NCI-H510A treated with DMSO at 0.1 percent for 48 hours (cell line): Measurements from ENCODE around the gene CNOT4.
"Not testable (repeated sequence)": the region's sequence is repeated elsewhere in the genome, so short reads cannot be mapped to it uniquely, and the experiment has no call there.

Experiments used
- DNase-seq: peaks from one replicate; lab custom pipeline; 2025; lab: John Stamatoyannopoulos, UW

Gene CNOT4

DNA sequence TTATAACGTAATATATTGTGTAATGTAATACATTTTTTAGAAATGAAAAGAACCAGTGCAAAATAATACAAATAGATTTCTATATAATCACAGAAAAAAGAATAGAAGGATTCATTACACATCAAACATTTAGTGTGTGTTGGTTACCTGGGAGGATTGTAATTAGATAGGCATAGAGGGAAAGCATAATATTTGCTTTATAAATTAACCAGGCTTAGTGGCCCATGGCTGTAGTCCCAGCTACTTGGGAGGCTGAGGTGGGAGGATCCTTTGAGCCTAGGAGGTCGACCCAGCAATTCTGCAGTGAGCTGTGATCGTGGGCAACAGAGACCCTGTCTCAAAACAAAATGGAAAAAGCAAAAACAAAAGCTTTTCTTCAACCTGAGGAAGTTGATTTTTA, 5.0 kb upstream of the CNOT4 start:
- DNase-seq: no peak

DNA sequence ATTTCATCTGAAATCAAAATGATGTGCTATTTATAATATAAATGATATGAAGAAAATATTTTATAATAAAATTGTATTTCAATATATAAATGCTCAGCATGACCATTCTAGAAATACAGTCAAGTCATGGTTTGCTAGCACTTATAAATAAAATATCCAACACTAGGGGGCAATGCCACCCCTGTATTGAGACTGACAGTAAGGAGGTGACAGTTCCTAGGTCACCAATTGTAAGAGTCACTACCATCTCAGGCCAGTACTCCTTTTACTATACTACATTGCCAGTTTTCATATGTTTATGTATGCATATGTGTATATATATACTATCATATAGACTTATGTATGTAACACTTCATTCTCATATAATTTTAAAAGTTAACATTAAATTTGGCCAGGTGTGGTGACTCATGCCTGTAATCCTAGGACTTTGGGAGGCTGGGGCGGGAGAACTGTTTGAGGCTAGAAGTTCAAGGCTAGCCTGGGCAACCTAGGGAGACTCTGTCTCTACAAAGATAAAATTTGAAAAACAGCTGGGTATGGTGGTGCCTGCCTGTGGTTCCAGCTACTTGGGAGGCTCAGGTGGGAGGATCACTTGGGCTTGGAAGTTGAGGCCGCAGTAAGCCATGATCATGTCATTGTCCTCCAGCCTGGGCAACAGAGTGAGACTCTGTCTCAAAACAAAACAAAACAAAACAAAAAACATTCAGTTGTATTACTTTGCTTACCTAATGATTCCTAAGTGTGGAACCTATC, 2.4 kb upstream of the CNOT4 start:
- DNase-seq: peak; percentile 49

DNA sequence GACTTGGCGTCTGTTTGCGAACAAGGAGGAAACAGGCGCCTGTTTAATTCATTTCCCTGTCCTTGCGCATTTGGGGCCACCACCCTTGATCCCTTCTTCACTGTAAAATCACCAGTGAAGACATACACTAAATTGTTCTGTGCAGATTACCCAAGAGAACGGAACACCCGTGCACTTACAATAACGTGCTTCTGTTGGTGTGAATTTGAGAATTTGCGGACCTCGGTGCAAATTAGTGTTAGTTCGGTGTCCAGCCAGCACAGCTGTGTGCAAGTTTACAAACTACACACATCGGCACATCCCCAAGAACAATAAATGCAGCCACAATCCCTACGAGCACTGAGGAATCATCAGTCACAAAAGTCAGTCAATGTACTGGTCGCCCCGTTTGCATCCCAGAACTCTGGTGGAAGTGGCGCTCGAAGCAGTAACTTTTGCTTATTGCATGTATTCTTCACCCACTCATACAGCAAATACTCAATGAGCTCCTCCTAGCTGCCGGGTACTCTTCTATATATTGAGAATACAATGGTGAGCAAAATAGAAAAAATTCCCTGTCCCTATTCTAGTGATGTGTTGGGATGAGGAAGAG, 786 bp upstream of the CNOT4 start:
- DNase-seq: peak; percentile 32

DNA sequence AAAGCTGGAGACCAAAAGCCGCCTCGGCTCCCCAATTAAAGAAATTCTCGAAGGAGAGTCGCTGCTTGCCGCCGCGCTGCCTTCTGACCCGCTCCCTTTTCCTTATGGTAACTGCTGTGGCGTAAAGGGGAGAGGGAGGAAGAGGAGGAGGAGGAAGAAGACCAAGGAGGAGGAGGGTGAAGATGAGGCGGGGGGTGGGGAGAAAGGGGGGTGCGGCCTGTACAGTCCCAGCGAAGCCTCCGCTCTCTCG, 388 bp downstream of the CNOT4 start:
- no peak for DNase-seq

DNA sequence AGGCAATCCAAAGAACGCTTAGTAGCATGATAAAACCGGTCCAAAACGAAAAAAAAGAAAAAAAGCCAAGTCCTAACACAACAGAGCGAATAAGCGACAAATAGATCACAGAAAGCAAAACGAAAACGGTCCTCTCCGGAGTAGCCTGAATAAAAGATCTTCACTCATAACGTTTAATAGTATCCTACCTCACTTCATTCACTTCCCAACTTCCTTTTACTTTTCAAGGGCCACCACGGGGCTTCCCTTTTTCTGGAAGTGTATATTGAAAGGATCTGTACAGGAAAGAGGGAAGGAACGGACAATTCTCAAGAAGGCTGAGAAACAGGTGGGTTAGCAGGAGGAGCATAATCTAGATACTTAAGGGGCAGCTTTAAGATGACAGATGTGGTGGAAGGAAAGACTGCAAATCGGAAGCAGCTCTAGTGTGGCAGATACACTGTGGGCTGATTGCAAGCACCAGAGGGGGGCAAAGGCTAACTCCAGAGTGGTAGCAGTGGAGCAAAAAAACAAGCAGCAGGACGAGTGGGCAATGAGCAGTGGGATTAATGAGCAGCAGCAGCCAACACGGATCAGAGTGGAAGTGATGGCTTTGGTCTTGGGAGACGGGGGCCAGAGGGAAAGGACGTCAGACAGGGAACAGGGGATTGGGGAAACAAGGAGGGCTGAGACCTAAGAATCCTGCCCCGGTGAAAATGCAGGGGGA, 866 bp downstream of the CNOT4 start:
- DNase-seq: no peak

DNA sequence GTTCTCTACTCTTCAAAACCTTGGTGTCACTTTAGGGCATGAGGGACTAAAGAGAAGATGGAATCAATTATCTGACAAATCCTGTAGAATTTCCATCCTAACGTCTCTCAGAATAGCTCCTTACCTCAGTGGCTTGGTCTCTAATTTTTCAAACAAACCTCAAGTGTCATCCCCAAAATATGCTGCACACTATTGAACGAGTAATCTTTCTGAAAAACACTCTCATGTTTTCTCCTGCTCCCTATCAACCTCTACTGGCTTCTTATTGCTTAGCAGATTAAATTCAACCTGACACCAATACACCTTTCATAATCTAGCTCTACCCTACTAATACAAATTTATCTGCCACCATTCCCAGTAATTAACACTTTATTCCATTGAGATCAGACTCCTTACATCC, 8.5 kb downstream of the CNOT4 start:
- no peak for DNase-seq

DNA sequence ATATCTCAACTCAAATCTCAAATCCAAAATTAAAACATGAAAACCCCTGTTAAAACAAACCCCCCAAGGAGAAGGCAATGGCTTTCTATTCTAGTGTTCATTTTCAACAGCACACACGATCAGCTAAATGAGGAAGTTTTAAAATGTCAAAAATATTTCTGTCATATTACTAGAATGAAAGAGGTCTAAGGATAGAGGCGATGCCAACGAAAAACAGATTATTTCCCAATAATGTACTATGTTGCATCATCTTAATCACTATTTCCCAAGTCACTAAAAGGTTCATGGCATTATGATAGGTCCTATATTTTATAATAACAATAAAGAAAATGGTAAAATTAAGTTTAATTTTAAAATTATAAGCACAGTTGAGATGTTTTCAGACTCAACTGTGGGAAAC, 10.1 kb downstream of the CNOT4 start:
- no peak for DNase-seq

DNA sequence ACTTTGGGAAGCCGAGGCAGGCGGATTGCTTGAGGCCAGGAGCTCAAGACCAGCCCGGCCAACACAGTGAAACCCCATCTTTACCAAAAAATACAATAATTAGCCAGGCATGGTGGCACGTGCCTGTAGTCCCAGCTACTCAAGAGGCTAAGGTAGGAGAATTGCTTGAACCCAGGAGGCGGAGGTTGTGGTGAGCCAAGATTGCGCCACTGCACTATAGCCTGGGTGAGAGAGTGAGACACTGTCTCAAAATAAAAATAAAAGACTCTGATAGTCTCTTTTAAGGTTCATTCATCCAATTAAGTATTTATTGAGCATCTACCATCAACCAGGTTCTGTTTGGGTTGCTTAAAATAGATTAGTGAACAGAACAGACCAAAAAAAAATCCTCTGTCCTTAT, 12.7 kb downstream of the CNOT4 start:
- DNase-seq: not testable (repeated sequence)

DNA sequence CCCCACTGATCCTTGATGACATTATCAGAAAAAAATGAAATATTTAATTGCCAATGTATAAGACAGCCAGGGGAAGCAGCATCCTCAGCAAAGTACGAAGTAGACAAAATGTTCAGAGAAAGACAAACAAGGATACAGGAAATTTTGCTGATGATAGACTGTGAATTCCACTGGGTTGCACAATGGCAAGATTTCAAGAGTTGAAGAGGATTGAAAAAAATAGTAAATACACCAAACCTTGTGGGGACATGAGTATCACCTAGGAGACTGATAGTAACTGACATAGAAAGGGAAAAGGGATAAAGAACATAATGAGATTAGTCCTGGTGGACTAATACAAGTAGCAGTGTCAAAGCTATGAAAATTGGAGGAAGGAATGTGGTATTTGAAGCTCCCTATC, 16.5 kb downstream of the CNOT4 start:
- DNase-seq: no peak

DNA sequence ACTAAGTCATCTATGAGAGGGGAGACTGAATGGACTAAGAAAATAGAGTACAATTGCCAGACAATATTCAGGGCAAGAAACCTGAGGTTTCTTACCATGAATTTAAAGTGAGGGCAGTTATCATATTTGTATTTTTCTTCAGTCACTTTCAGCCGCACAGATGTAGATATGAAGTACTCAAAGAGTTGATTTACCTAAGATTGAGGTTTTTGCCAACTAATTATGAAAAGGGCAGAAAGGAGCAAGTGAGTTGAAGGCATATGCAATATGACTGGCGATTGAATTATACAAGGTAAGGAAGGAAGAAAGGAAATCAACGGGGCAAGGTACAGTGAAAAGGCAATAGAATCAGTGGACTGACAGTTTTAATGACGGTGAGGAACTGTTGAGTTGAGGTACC, 17.8 kb downstream of the CNOT4 start:
- DNase-seq: no peak

DNA sequence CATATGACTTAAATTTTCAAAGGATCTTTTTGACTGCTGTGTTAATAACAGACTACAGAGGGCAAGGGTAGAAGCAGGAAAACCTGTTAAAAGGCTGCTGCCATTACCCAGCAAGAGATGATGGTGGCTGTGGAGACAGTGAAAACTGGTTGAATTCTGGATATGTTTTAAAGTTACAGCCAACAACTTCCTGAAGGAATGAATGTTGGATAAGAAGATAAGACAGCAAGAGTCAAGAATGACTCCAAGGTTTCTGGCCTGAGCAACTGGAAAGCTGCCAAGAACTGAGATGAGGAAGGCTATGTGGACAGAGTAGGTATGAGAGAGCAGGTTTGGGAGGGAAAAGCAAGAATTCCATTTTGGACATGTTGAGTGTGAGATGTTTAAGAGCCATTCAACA, 19.1 kb downstream of the CNOT4 start:
- DNase-seq: no peak

DNA sequence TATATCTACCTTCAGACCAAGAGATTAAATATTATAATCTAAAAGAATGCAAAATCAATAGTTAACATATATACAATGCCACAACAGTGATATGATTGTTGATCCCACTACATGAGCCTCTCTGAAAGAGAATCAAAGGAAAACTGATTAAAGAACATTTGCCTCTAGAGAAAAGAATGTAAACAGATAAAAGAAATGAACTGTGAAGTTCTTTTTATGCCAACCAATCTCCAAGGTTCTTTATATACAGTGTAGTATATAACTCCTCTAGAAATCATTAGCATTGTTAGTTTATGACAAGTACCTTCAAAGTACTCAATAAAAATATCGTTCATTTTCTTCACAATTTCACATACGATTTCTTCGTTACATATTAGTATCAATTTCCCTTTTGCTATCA, 20.1 kb downstream of the CNOT4 start:
- no peak for DNase-seq

DNA sequence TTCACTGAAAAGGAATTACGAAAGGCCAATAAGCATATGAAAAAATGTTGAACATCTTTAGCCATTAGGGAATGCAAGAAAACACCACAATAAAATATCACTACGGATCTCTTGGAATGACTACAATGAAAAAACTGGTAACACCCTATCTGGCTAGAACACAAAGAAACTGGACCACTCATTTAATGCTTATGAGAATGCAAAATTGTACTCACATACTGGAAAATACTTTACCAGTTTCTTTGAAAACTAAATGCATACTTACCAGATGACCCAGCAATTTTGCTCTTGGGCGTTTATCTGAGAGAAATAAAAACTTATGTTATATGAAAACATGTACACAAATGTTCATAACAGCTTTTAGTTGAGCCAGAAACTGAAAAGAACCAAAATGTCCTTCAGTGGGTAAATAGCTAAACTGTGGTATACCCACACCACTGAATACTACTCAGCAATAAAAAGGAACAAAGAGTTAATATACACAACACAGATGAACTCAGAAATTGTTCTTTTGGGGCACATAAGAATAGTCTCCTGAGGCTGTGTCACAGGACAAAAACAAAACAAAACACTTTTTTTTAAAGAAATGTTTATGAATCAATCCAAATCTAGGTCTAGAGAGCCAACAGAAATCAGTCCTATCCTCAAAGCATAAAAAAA, 23.5 kb downstream of the CNOT4 start:
- DNase-seq: no peak

DNA sequence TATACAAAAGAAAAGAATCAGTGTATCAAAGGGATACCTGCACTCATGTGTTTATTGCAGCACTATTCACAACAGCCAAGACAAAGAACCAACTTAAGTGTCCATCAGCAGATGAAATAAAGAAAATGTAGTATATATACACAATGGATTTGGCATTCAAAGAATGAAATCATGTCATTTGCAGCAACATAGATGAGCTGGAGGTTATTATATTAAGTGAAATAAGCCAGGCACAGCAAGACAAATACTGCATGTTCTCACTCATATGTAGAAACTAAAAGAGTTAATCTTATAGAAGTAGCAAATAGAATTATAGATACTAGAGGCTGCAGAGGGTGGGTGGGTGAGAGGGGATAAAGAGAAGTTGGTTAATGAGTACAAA, 28.3 kb downstream of the CNOT4 start:
- no peak for DNase-seq

DNA sequence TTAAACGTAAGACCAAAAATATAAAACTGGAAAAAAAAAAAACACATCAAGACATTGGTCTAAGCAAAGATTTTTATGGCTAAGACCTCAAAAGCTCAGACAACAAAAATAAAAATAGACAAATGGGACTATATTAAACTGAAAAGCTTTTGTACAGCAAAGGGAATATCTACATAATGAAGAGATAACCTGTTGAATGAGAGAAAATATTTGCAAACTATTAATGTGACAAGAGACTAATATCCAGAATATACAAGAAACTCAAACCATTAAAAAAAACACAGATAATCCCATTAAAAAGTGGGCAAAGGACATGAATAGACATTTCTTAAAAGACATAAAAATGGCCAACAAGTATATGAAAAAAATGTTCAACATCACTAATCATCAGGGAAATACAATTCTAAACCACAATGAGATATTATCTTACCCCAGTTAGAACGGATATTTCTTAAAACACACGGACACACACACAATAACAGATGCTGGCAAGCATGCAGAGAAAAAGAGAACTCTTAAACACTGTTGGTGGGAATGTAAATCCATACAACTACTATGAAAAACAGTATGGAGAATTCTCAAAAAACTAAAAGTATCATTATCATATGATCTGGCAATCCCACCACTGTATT, 28.8 kb downstream of the CNOT4 start:
- no peak for DNase-seq

DNA sequence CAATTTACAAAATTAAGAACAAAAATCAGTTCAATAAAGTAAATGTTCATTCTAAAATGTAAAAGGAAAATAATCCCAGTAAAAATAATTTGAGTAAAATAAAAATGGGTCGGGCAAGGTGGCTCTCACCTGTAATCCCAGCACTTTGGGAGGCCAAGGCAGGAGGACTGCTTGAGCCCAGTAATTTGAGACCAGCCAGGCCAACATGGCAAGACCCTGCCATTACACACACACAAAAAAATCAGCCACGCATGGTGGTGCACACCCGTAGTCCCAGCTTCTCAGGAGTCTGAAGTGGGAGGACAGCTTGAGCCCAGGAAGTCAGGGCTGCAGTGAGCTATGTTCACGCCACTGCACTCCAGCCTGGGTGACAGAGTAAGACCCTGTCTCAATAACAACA, 34.4 kb downstream of the CNOT4 start:
- DNase-seq: no peak

DNA sequence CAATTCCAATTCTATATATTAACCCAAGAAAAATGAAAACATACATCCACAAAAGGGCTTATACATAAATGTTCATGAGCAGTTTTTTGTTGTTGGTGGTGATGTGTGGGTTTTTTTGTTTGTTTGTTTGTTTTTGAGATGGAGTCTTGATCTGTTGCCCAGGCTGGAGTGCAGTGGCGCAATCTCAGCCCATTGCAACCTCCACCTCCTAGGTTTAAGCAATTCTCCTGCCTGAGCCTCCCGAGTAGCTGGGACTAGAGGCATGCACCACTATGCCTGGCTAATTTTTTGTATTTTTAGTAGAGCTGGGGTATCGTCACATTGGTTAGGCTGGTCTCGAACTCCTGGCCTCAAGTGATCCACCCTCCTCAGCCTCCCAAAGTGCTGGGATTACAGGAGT, 40.2 kb downstream of the CNOT4 start:
- not testable (repeated sequence) for DNase-seq

DNA sequence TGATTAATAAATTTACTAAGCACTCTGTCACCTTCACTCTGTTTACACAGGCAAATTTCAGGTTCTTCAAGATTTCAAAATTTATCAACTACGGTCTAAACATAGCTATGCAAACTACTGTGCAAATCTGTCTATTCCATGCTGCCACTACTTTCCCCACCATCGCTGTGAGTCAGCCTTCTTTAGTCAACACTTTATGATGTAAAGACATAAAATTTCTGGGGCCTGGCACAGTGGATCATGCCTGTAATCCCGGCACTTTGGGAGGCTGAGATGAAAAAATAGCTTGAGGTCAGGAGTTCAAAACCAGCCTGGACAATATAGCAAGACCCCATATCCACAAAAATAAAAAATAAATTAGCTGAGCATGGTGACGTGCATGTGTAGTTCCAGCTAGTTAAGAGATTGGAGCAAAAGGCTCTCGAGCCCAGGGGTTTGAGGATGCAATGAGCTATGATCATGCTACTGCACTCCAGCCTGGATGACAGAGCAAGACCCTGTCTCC, 42.6 kb downstream of the CNOT4 start:
- DNase-seq: no peak

DNA sequence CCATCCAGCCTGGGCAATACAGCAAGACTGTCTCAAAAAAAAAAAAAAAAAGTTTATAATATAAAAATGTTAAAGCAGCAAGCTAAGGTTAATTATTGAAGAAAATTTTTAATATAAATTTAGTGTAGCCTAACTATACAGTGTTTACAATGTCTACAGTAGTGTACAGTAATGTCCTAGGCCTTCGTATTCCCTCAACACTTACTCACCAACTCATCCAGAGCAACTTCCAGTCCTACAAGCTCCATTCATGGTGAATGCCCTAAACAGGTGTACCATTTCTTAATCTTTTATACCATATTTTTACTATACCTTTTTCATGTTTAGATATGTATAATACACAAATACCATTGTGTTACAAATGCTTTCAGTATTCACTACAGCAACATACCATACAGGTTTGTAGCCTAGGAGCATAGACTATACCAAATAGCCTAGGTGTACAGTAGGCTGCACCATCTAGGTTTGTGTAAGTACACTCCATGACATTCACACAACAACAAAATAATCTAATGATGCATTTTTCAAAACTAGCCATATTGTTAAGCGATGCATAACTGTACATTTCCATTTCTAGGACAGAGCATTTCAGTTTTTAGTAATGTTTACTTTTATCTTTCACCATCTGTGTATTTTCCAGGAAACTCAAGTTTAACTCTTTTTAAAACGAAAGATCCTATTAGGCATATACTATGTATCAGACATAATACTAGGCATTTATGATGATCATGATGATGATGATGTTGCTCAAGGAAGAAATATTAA, 43.3 kb downstream of the CNOT4 start:
- DNase-seq: no peak

DNA sequence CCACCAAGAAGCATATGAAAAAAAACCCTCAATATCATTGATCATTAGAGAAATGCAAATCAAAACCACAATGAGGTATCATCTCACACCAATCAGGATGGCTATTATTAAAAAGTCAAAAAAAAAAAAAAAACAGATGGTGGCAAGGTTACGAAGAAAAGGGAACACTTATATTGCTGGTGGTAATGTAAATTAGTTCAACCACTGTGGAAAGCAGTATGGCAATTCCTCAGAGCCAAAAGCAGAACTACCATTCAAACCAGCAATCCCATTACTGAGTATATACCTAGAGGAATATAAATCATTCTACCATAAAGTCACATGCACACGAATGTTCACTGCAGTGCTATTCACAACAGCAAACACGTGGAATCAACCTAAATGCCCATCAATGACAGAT, 46.0 kb downstream of the CNOT4 start:
- DNase-seq: no peak

DNA sequence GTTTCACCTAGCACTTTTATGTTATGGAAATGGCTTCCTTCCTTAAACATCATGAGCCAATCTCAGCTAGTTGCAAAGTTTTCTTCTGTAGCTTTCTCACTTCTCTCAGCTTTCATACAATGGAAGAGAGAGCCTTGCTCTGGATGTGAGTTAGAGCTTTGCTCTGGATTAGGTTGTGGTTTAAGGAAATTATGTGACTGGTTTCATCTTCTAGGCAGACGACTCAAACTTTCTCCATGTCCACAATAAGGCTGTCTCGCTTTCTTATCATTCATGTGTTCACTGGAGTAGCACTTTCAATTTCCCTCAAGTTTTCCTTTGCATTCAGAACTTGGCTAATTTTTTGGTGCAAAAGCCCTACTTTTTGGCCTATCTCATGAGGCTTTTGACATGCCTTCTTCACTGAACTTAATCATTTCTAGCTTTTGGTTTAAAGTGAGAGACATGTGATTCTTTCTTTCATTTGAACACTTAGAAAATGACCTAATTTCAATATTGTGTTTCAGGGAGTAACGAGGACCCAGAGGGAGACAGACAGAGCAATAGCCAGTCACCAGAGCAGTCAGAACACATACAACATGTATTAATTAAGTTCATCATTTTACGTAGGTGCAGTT, 49.8 kb downstream of the CNOT4 start:
- DNase-seq: no peak
